K562 (cell line): Measurements from ENCODE around the gene PTRHD1. TPM values are rescaled to one million over a fixed set of nuclear protein-coding genes. Genes with fewer than 3 reads are reported as not detected.

Experiments
- BMI1 ChIP-seq: fragments of 150-350 bp; IDR thresholded peaks from 2 replicates; pipeline ENCODE4 v1.6.1; 2014; ENCODE audit warnings: low read length
- BRD4 ChIP-seq: fragments of 200-600 bp; sonication (generic); IDR thresholded peaks from 2 replicates; pipeline ENCODE4 v1.6.1; 2017; ENCODE audit warnings: inconsistent platforms
- CC2D1A ChIP-seq: fragments of 450-650 bp; IDR thresholded peaks from 2 replicates; pipeline ENCODE4 v1.6.1; 2017; ENCODE audit warnings: mild to moderate bottlenecking
- CHD1 ChIP-seq: fragments of 200-600 bp; sonication (generic); IDR thresholded peaks from one replicate; pipeline ENCODE4 v1.6.1; 2012; ENCODE audit warnings: mild to moderate bottlenecking, moderate library complexity, low read length, inconsistent platforms
- EP400 ChIP-seq: fragments of 450-650 bp; IDR thresholded peaks from 2 replicates; pipeline ENCODE4 v1.6.1; 2017; ENCODE audit warnings: antibody characterized with exemption, mild to moderate bottlenecking, moderate library complexity
- GATAD2A ChIP-seq: fragments of 450-650 bp; IDR thresholded peaks from 2 replicates; pipeline ENCODE4 v1.6.1; 2017
- GTF2F1 ChIP-seq: IDR thresholded peaks from 2 replicates; pipeline ENCODE4 v1.6.1; 2011; ENCODE audit warnings: low read depth, low read length, improper control_type of control experiment
- HMG20A ChIP-seq: fragments of 450-650 bp; formaldehyde crosslinking; conservative IDR thresholded peaks from 2 replicates; pipeline ENCODE4 v1.4.0; 2020; ENCODE audit warnings: mild to moderate bottlenecking, mixed read lengths
- JUNB ChIP-seq: fragments of 450-650 bp; formaldehyde crosslinking; conservative IDR thresholded peaks from 2 replicates; pipeline ENCODE4 v1.4.0; 2020; ENCODE audit warnings: mild to moderate bottlenecking
- KLF10 ChIP-seq: fragments of 250-450 bp; sonication (Bioruptor Pico); IDR thresholded peaks from 2 replicates; pipeline ENCODE4 v1.6.1; 2021; ENCODE audit warnings: matching md5 sums
- KLF13 ChIP-seq: fragments of 450-650 bp; IDR thresholded peaks from 2 replicates; pipeline ENCODE4 v1.6.1; 2016; ENCODE audit warnings: missing genetic modification characterization, low read depth, mild to moderate bottlenecking, missing compliant biosample characterization, moderate library complexity, borderline replicate concordance
- KLF6 ChIP-seq: fragments of 250-450 bp; sonication (Bioruptor Pico); IDR thresholded peaks from 2 replicates; pipeline ENCODE4 v1.4.0; 2020; ENCODE audit warnings: mild to moderate bottlenecking, moderate library complexity, borderline replicate concordance
- PHB ChIP-seq: fragments of 250-450 bp; sonication (Bioruptor Pico); IDR thresholded peaks from 2 replicates; pipeline ENCODE4 v1.5.0; 2021
- U2AF2 ChIP-seq: fragments of 200-400 bp; formaldehyde crosslinking; optimal IDR thresholded peaks from 2 replicates; pipeline ENCODE3; 2017; ENCODE audit warnings: low read depth, mild to moderate bottlenecking, low read length
- XRCC5 ChIP-seq: fragments of 200-400 bp; formaldehyde crosslinking; IDR thresholded peaks from 2 replicates; pipeline ENCODE4 v1.6.1; 2017; ENCODE audit warnings: low read depth, mild to moderate bottlenecking, low read length
- ZNF212 ChIP-seq: fragments of 450-650 bp; formaldehyde crosslinking; IDR thresholded peaks from 2 replicates; pipeline ENCODE4 v1.4.0; 2020; ENCODE audit warnings: mild to moderate bottlenecking
- ZNF217 ChIP-seq: sonication (generic); formaldehyde crosslinking; IDR thresholded peaks from 2 replicates; pipeline ENCODE4 v1.8.0; 2022; ENCODE audit warnings: mild to moderate bottlenecking, missing genetic modification reagents
- ZNF274 ChIP-seq: IDR thresholded peaks from 2 replicates; pipeline ENCODE4 v1.6.1; 2011; ENCODE audit warnings: low read depth, mild to moderate bottlenecking, low read length, moderate library complexity, borderline replicate concordance
- ZNF780A ChIP-seq: fragments of 250-450 bp; sonication (Bioruptor Pico); IDR thresholded peaks from 2 replicates; pipeline ENCODE4 v1.5.0; 2021; ENCODE audit warnings: mild to moderate bottlenecking
- polyA plus RNA-seq, 8 experiments: library from polyadenylated mRNA; depleted of rRNA in 4 of 8; stranded (reverse) in 5 of 8; unstranded in 3 of 8; fragments of >200 nt; fragmentation: Nextera tagmentation in 2 of 8; fragmentation: Illumina TruSeq in 1 of 8; extraction: Ambion mirVana in 2 of 8; extraction: Trizol in 1 of 8; gene quantifications; 2 replicates each; pipeline versions ENCODE4 v1.2.1 to v1.2.3, GENCODE V29; 2011 to 2014; ENCODE audit warnings: inconsistent platforms in 1 of 8, missing spikeins in 1 of 8
- total RNA-seq, 7 experiments: library from RNA; depleted of rRNA in 6 of 7; stranded (reverse); fragments of >200 nt in 6 of 7; fragmentation: Illumina TruSeq in 2 of 7; extraction: Trizol in 2 of 7; gene quantifications; 2 replicates each; pipeline versions ENCODE4 v1.2.1 to v1.2.3, GENCODE V29; 2011 to 2021; ENCODE audit warnings: low replicate concordance in 1 of 7
- TF ChIP-seq, protein P1 (sequence below): sonication (generic); formaldehyde crosslinking; IDR thresholded peaks from 2 replicates; pipeline ENCODE4 v1.8.0; 2022; ENCODE audit warnings: missing genetic modification reagents, mild to moderate bottlenecking, borderline replicate concordance
- TF ChIP-seq, protein P2 (sequence below): fragments of 450-650 bp; IDR thresholded peaks from 2 replicates; pipeline ENCODE4 v1.6.1; 2016; ENCODE audit warnings: mild to moderate bottlenecking
- TF ChIP-seq, protein P3 (sequence below): fragments of 250-450 bp; sonication (Bioruptor Pico); IDR thresholded peaks from 2 replicates; pipeline ENCODE4 v1.8.0; 2021; ENCODE audit warnings: borderline replicate concordance, mild to moderate bottlenecking, moderate library complexity; ENCODE audit not compliant: poor library complexity, severe bottlenecking
- TF ChIP-seq, protein P4 (sequence below): fragments of 200-800 bp; sonication (Bioruptor generic); IDR thresholded peaks from 2 replicates; pipeline ENCODE4 v1.6.1; 2017; ENCODE audit warnings: missing genetic modification characterization, missing compliant biosample characterization

Gene PTRHD1
- total and polyA plus RNA-seq, 9 of the 15 experiments (the other 6 are each of a cell fraction or from before 2014, with no cell fraction given), result 15.8 to 83.2 (median 46.6) TPM

DNA sequence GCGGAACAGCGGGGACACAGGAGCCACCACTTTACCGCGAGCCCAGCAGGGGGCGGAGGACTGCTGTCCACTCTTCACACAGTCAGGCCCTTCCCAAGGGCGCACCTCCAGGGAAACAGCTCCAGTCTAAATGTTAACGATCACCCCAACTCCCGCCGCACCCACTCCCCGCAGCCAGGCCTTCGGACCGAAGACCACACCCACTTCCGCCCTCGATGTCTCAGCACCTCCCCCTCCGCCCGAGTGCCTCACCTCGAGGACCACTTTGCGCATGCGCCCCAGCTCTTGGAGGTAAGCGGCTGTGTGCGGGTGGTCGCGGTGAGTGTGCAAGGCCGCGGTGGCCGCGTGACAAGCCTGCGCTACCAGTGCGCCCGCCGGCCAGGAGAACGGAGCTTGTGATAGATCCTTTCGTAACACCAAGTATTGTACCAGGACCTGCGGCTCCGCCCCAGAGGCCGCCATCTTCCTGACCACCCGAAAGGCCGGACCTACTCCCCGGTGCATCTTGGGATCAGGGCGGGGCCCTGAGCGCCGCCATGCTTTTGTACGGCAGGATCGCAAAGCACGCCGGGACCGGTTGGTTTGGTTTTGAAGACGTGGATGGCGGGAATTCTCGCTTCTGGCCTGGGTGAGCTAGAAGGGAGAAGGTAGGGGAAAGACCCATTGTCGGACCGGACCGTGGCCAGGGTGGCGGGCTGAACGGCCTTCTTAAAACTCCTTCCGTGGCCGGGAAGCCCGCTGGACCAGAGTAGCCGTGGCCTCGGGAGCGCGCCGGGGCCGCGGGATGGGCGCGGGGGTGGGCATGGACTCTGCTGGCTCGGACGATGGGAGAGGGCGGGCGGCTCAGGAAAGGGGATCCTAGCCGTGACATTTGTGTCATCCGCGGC lies at the start of gene PTRHD1, which contains the start of gene CENPO (continued):
- TF ChIP-seq CHD1, result no peak
- TF ChIP-seq, protein P1, sequence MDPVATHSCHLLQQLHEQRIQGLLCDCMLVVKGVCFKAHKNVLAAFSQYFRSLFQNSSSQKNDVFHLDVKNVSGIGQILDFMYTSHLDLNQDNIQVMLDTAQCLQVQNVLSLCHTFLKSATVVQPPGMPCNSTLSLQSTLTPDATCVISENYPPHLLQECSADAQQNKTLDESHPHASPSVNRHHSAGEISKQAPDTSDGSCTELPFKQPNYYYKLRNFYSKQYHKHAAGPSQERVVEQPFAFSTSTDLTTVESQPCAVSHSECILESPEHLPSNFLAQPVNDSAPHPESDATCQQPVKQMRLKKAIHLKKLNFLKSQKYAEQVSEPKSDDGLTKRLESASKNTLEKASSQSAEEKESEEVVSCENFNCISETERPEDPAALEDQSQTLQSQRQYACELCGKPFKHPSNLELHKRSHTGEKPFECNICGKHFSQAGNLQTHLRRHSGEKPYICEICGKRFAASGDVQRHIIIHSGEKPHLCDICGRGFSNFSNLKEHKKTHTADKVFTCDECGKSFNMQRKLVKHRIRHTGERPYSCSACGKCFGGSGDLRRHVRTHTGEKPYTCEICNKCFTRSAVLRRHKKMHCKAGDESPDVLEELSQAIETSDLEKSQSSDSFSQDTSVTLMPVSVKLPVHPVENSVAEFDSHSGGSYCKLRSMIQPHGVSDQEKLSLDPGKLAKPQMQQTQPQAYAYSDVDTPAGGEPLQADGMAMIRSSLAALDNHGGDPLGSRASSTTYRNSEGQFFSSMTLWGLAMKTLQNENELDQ (CRISPR knock-in tag), result no peak
- TF ChIP-seq BMI1, result no peak
- no peak for TF ChIP-seq HMG20A
- no peak for TF ChIP-seq ZNF780A (CRISPR knock-in tag)
- no peak for TF ChIP-seq XRCC5
- TF ChIP-seq GATAD2A, result 0 out of 2 replicates have a peak, but pooled peaks have one; percentile 26
- no peak for TF ChIP-seq JUNB
- TF ChIP-seq, protein P2, sequence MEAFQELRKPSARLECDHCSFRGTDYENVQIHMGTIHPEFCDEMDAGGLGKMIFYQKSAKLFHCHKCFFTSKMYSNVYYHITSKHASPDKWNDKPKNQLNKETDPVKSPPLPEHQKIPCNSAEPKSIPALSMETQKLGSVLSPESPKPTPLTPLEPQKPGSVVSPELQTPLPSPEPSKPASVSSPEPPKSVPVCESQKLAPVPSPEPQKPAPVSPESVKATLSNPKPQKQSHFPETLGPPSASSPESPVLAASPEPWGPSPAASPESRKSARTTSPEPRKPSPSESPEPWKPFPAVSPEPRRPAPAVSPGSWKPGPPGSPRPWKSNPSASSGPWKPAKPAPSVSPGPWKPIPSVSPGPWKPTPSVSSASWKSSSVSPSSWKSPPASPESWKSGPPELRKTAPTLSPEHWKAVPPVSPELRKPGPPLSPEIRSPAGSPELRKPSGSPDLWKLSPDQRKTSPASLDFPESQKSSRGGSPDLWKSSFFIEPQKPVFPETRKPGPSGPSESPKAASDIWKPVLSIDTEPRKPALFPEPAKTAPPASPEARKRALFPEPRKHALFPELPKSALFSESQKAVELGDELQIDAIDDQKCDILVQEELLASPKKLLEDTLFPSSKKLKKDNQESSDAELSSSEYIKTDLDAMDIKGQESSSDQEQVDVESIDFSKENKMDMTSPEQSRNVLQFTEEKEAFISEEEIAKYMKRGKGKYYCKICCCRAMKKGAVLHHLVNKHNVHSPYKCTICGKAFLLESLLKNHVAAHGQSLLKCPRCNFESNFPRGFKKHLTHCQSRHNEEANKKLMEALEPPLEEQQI, result no peak; the same call in 1 of the 2 replicates
- no peak for TF ChIP-seq PHB (CRISPR knock-in tag)
- TF ChIP-seq, protein P3, sequence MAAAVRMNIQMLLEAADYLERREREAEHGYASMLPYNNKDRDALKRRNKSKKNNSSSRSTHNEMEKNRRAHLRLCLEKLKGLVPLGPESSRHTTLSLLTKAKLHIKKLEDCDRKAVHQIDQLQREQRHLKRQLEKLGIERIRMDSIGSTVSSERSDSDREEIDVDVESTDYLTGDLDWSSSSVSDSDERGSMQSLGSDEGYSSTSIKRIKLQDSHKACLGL (CRISPR knock-in tag), result no peak
- TF ChIP-seq KLF6 (CRISPR knock-in tag), result peak; percentile 91; the same call in 1 of the 2 replicates
- TF ChIP-seq KLF10 (CRISPR knock-in tag), result no peak
- TF ChIP-seq ZNF274, result no peak
- no peak for TF ChIP-seq ZNF217 (CRISPR knock-in tag)
- TF ChIP-seq KLF13 (tag), result peak; percentile 68; the same call in 1 of the 2 replicates
- peak; percentile 97 for TF ChIP-seq EP400
- no peak for TF ChIP-seq U2AF2
- TF ChIP-seq BRD4, result no peak
- no peak for TF ChIP-seq GTF2F1
- TF ChIP-seq, protein P4, sequence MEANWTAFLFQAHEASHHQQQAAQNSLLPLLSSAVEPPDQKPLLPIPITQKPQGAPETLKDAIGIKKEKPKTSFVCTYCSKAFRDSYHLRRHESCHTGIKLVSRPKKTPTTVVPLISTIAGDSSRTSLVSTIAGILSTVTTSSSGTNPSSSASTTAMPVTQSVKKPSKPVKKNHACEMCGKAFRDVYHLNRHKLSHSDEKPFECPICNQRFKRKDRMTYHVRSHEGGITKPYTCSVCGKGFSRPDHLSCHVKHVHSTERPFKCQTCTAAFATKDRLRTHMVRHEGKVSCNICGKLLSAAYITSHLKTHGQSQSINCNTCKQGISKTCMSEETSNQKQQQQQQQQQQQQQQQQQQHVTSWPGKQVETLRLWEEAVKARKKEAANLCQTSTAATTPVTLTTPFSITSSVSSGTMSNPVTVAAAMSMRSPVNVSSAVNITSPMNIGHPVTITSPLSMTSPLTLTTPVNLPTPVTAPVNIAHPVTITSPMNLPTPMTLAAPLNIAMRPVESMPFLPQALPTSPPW (CRISPR knock-in tag), result peak; percentile 68
- TF ChIP-seq CC2D1A, result peak; percentile 76
- no peak for TF ChIP-seq ZNF212 (CRISPR knock-in tag)
